KMS-11 (cell line): ENCODE results near the gene BTF3L4.
"Not testable (repeated sequence)": the region's sequence is repeated elsewhere in the genome, so short reads cannot be mapped to it uniquely, and the experiment has no call there.

Source experiments
- H2AFZ ChIP-seq: fragments of 200-600 bp; sonication (generic); 2 replicates; pipeline ENCODE4 v1.6.1; 2016; ENCODE audit warnings: antibody characterized with exemption, mixed run types, low read depth
- H3K27ac ChIP-seq: fragments of 200-600 bp; sonication (generic); 2 replicates; pipeline ENCODE4 v1.6.1; 2016; ENCODE audit warnings: mild to moderate bottlenecking, mixed run types
- H3K27me3 ChIP-seq: fragments of 200-600 bp; sonication (generic); 2 replicates; pipeline ENCODE4 v1.6.1; 2017; ENCODE audit warnings: mild to moderate bottlenecking, low read depth, mixed run types, moderate library complexity; ENCODE audit not compliant: insufficient read depth
- H3K36me3 ChIP-seq: fragments of 200-600 bp; sonication (generic); 2 replicates; pipeline ENCODE4 v1.6.1; 2017; ENCODE audit warnings: mild to moderate bottlenecking, mixed run types; ENCODE audit not compliant: insufficient read depth
- H3K4me1 ChIP-seq: fragments of 200-600 bp; sonication (generic); 2 replicates; pipeline ENCODE4 v1.6.1; 2016; ENCODE audit warnings: mild to moderate bottlenecking, low read depth, mixed run types; ENCODE audit not compliant: poor library complexity, severe bottlenecking
- H3K4me2 ChIP-seq: fragments of 200-600 bp; sonication (generic); 2 replicates; pipeline ENCODE4 v1.7.0; 2016; ENCODE audit warnings: mild to moderate bottlenecking, mixed run types
- H3K4me3 ChIP-seq: fragments of 200-600 bp; sonication (generic); IDR thresholded peaks from 2 replicates; pipeline ENCODE4 v1.6.1; 2017; ENCODE audit warnings: low read depth, low read length, mixed read lengths; ENCODE audit not compliant: insufficient read depth
- H3K79me2 ChIP-seq: fragments of 200-600 bp; sonication (generic); 2 replicates; pipeline ENCODE4 v1.6.1; 2016; ENCODE audit warnings: low read depth, mixed run types; ENCODE audit not compliant: insufficient read depth
- H3K9ac ChIP-seq: fragments of 200-600 bp; sonication (generic); 2 replicates; pipeline ENCODE4 v1.6.1; 2016; ENCODE audit warnings: mild to moderate bottlenecking, mixed run types
- H4K20me1 ChIP-seq: fragments of 200-600 bp; sonication (generic); 2 replicates; pipeline ENCODE4 v1.6.1; 2016; ENCODE audit warnings: mild to moderate bottlenecking, mixed run types; ENCODE audit not compliant: insufficient read depth
- TF ChIP-seq, protein P1 (sequence below): fragments of 200-600 bp; sonication (generic); conservative IDR thresholded peaks from 2 replicates; pipeline ENCODE4 v1.6.1; 2017; ENCODE audit warnings: low read depth, mild to moderate bottlenecking, antibody characterized with exemption, low read length, moderate library complexity, mixed read lengths

The BTF3L4 gene

DNA sequence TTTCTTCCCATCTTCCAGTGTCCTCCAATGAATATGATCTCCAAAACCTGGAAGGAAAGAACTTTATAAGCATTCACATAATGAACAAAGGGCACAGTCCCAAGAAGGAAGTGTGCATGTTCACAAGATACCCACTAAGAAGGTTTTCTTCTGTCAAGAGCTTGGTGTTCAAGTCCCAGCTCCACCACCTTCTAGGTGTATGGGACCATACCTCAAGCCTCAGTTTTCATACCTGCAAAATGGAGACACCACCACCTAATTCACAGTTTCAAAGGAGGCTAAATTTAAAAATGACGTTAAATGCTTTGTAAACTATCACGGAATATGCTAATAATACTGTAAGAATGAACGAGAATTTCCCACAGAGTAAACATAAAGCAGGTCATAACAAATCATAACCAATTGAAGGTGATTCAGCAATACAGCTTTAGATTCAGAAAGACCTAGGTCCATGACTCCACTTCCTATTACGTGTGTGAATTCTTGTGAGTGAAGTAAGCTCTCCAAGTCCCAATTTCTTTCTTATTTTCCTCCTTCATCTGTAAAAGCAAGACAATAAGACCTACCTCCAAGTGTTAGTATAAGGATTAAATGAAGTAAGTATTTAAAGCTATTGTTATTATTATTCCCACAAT is 14.4 kb upstream of the BTF3L4 start:
- Histone ChIP-seq H3K4me2 (no peak overlapping the region), H2AFZ (no peak overlapping the region), H3K4me1 (no peaks in the 10 kb centered on the region), H3K36me3 (no peaks in the 10 kb centered on the region), H3K9ac (no peak overlapping the region), H3K79me2 (peaks cover 6% of the 10 kb centered on the region; the same call in 1 of the 2 replicates), H3K27me3 (no peaks in the 10 kb centered on the region), H4K20me1 (no peaks in the 10 kb centered on the region), H3K27ac (no peak overlapping the region), H3K4me3 (no peak overlapping the region)
- TF ChIP-seq, protein P1, sequence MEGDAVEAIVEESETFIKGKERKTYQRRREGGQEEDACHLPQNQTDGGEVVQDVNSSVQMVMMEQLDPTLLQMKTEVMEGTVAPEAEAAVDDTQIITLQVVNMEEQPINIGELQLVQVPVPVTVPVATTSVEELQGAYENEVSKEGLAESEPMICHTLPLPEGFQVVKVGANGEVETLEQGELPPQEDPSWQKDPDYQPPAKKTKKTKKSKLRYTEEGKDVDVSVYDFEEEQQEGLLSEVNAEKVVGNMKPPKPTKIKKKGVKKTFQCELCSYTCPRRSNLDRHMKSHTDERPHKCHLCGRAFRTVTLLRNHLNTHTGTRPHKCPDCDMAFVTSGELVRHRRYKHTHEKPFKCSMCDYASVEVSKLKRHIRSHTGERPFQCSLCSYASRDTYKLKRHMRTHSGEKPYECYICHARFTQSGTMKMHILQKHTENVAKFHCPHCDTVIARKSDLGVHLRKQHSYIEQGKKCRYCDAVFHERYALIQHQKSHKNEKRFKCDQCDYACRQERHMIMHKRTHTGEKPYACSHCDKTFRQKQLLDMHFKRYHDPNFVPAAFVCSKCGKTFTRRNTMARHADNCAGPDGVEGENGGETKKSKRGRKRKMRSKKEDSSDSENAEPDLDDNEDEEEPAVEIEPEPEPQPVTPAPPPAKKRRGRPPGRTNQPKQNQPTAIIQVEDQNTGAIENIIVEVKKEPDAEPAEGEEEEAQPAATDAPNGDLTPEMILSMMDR = no peak

DNA sequence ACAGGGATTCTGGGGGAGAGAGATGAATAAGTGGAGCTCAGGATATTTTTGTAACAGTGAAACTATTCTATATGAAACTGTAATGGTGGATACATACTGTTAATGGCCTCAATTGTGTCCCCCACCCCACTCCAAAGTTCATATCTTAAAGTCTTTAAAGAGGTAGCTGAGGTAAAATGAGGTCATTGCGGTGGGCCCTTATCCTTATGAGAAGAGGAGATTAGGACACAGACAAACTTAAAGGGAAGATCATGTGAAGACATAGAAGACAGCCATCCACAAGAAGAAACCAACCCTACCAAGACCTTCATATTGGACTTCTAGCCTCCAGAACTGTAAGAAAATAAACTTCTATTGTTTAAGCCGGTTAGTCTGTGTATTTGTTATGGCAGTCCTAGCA is 10.9 kb upstream of the BTF3L4 start:
- Histone ChIP-seq H3K27ac (no peak overlapping the region), H3K4me3 (no peak overlapping the region), H3K4me2 (no peak overlapping the region), H3K9ac (no peak overlapping the region), H2AFZ (no peak overlapping the region), H3K36me3 (no peaks in the 10 kb centered on the region), H3K79me2 (peaks cover 13% of the 10 kb centered on the region), H4K20me1 (no peaks in the 10 kb centered on the region), H3K4me1 (no peaks in the 10 kb centered on the region), H3K27me3 (no peaks in the 10 kb centered on the region; the same call in 1 of the 2 replicates)
- TF ChIP-seq, protein P1 = no peak

DNA sequence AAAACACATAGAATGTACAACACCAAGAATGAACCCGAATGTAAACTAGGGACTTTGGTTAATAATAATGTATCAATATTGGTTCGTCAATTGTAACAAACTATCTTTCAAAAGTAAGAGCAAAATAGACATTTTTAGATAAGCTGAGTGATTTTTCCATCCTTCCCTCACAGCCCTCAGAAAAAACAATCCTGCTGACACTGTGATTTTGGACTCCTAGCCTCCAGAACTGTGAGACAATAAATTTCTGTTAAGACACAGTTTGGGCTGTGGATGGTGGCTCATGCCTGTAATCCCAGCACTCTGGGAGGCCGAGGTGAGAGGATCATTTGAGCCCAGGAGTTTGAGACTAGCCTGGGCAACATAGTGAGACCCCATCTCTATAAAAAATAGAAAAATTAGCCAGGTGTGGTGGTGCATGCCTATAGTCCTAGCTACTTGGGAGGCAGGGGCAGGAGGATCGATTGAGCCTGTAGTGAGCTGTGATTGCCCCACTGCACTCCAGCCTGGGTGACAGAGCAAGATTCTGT is 10.4 kb upstream of the BTF3L4 start:
- not testable (repeated sequence) for H3K36me3 ChIP-seq, H3K27ac ChIP-seq, H2AFZ ChIP-seq, H3K4me1 ChIP-seq, H4K20me1 ChIP-seq, H3K4me2 ChIP-seq, H3K4me3 ChIP-seq, H3K9ac ChIP-seq, H3K27me3 ChIP-seq
- H3K79me2 ChIP-seq = peaks cover 13% of the 10 kb centered on the region

DNA sequence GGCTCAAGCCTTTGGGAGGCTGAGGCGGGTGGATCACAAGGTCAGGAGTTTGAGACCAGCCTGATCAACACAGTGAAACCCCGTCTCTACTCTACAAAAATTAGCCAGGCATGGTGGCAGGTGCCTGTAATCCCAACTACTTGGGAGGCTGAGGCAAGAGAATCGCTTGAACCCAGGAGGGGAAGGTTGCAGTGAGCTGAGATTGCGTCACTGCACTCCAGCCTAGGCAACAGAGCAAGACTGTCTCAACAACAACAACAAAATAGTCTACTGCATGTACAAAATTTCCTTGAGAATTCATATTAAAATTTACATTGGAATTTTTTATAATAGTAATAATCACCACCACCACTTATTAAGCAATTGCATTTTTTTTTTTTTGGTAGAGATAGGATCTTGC is 6.8 kb upstream of the BTF3L4 start:
- H3K27me3 ChIP-seq, H3K4me2 ChIP-seq, H3K9ac ChIP-seq, H3K27ac ChIP-seq, H3K36me3 ChIP-seq, H4K20me1 ChIP-seq, H3K4me3 ChIP-seq, H2AFZ ChIP-seq: not testable (repeated sequence)
- Histone ChIP-seq H3K79me2 (peaks cover 19% of the 10 kb centered on the region), H3K4me1 (peaks cover 12% of the 10 kb centered on the region)

DNA sequence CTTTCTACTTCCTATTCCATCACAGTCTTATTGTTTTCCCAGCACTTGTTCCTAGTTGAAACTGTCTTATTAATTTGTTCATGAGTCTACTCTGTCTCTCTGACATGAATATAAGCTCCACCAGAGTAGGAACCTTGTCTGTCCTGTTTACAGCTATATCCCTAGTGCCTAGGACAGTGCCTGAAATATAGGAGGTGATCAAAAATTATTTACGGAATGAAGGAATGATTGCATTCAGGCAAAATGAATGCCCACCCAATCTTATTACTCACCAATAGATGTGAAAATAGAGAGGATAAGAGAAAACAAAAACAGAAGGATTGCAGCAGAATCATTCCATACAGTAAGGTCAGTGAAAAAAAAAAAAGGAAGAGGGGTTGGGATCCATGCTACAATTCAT is 2.2 kb upstream of the BTF3L4 start:
- TF ChIP-seq, protein P1 = no peak
- Histone ChIP-seq H2AFZ (no peak overlapping the region), H3K9ac (no peak overlapping the region), H3K36me3 (no peaks in the 10 kb centered on the region), H4K20me1 (peaks cover 16% of the 10 kb centered on the region; the same call in 1 of the 2 replicates), H3K4me3 (no peak overlapping the region), H3K79me2 (peaks cover 45% of the 10 kb centered on the region), H3K27ac (no peak overlapping the region), H3K27me3 (no peaks in the 10 kb centered on the region; the same call in 1 of the 2 replicates), H3K4me1 (peaks cover 36% of the 10 kb centered on the region), H3K4me2 (peak overlapping the region; percentile 72)
